Measurements from ENCODE around the gene B3GALT5.

B3GALT5 gene

DNA sequence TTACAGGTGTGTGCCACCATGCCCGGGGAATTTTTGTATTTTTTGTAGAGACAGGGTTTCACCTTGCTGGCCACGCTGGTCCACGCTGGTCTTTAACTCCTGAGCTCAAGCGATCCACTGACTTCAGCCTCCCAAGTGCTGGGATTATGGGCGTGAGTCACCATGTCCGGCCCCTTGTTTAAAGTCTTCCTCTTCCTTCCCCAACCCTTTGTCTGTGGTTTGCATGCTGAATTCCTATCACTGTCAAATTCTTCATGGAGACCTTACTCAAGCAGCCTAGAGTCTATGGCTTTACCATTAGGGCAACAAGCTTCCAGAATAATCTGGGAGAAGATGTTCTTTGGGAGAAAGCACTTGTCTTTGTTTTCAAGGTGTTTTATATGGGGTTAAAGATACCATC, 34.7 kb downstream of the B3GALT5 start:
- no peak for DNase-seq (ENCODE audit: low read depth)

- no peak for DNase-seq (ENCODE audit: low read depth)
Measured at GRCh38 chr21:39648879-39649278, 36.1 kb downstream of the B3GALT5 start.

GRCh38 chr21:39649526-39649925, 36.8 kb downstream of the B3GALT5 start:
- no peak for DNase-seq (ENCODE audit: low read depth)

- no peak for DNase-seq (ENCODE audit: low read depth)
Measured at GRCh38 chr21:39650306-39650705, 37.6 kb downstream of the B3GALT5 start.

GRCh38 chr21:39650801-39651200, 38.1 kb downstream of the B3GALT5 start:
- DNase-seq (ENCODE audit: low read depth): no peak

DNA sequence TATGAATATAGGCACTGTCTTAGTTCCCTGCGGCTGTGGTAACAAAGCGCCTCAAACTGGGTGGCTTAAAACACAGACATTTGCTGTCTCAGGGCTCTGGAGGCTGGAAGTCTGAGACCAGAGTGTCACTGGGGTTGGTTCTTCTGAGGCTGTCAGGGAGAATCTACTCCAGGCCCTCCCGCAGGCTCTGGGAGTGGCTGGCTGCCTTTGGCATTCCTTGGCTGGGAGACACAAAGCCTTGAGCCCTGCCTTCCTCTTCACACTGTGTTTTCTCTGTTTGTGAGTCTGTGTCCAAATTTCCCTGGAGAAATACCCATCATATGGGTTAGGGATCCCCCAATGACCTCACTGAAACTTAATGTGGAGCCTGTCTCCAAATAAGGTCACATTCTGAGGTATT, 38.5 kb downstream of the B3GALT5 start:
- DNase-seq (ENCODE audit: low read depth): no peak

GRCh38 chr21:39654951-39655350, 42.2 kb downstream of the B3GALT5 start:
- DNase-seq (ENCODE audit: low read depth): no peak

GRCh38 chr21:39655589-39655988, 42.8 kb downstream of the B3GALT5 start:
- no peak for DNase-seq (ENCODE audit: low read depth)

DNA sequence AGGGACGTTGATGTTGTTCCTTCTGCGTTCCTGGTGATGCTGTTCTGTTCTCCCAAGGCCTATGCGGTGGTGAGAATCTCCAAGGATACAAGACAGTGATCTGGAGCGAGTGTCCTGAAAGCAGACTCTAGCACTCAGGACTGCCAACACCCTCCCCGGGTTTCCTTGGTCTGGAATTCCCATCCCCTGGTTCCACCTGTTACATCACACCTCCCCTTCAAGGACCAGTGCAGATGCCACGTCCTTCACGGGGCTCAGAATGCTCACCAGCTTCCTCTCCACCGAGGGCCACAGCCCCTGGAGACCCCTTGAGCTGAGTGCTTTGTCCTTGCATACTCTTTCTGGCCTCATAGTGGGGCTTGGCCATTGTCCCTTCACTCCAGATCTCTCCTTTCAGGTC, 43.5 kb downstream of the B3GALT5 start:
- no peak for DNase-seq (ENCODE audit: low read depth)

- no peak for DNase-seq (ENCODE audit: low read depth)
Measured at GRCh38 chr21:39657091-39657689, 44.5 kb downstream of the B3GALT5 start.

DNA sequence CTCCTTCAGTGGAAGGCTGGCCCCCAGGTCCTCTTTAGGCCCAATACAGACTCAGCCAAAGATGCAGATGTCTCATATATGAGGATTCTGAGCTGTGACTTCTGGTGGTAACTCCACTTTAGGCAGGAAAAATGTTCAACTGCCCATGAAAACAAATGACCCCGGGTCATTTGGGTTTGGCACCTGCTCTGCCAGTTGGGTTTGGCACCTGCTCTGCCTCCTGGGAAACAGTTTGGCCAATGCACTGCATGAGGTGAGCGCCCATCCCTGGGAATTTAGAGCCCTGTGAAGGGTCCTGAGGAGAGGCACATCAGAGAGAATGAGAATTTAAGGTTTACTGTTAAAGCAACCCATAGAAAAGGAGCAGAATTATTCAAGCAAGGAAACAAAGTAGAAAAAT, 45.3 kb downstream of the B3GALT5 start:
- DNase-seq (ENCODE audit: low read depth): no peak

DNA sequence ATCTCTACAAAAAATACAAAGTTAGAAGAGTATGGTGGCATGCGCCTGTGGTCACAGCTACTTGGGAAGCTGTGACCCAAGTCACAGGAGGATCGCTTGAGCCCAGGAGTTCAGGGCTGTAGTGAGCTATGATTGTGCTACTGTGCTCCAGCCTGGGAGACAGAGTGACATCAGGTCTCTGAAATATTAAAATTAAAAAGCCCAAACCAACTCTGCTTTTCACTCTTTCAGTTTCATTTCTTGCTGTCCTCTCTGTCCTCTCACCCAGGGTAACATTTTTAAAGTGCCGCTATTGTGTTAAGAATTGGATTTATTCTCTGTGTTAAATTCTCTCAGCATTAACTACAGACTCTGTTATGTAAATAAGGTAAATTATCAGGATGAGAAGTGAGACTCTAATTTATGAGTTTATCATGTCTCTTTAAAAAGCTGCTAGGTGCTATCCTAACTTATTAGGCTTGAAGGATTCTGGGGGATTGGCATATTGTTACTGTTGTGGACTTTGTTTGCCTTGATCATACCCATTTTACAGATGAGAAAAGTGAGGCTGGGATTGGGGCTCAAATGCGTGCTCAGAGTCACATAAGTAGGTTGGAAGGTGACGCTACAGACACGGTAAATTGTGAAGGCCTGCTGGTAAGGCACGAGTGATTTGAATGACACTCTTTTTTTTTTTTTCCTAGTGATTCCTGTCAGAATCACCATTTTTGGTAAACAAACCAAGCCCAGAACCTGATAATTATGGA, 46.5 kb downstream of the B3GALT5 start:
- DNase-seq (ENCODE audit: low read depth): no peak

DNA sequence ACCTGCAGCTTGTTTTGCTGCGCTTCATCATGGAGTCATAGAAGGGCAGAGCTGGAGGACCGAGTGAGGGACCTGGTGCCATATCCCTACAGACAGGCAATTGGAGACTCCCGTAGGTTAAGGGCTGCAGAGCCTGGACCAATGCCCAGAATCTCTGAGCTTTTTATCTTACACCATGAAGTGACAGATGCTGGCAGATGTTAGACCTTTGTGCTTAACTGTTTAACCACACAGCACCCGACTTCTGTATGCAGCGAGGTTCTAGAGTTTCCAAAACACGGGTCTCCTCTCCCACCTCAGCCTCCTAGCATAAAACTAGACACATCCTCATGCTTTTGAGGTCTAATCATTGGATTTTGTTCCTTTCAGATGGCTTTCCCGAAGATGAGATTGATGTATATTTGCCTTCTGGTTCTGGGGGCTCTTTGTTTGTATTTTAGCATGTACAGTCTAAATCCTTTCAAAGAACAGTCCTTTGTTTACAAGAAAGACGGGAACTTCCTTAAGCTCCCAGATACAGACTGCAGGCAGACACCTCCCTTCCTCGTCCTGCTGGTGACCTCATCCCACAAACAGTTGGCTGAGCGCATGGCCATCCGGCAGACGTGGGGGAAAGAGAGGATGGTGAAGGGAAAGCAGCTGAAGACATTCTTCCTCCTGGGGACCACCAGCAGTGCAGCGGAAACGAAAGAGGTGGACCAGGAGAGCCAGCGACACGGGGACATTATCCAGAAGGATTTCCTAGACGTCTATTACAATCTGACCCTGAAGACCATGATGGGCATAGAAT, 47.6 kb downstream of the B3GALT5 start:
- DNase-seq (ENCODE audit: low read depth): no peak

DNA sequence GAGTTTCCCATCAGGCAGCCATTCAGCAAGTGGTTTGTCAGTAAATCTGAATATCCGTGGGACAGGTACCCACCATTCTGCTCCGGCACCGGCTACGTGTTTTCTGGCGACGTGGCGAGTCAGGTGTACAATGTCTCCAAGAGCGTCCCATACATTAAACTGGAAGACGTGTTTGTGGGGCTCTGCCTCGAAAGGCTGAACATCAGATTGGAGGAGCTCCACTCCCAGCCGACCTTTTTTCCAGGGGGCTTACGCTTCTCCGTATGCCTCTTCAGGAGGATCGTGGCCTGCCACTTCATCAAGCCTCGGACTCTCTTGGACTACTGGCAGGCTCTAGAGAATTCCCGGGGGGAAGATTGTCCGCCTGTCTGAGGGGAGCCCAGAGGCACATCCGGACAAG, 48.4 kb downstream of the B3GALT5 start:
- DNase-seq (ENCODE audit: low read depth): no peak

GRCh38 chr21:39661740-39662139, 49.0 kb downstream of the B3GALT5 start:
- DNase-seq (ENCODE audit: low read depth): no peak

DNA sequence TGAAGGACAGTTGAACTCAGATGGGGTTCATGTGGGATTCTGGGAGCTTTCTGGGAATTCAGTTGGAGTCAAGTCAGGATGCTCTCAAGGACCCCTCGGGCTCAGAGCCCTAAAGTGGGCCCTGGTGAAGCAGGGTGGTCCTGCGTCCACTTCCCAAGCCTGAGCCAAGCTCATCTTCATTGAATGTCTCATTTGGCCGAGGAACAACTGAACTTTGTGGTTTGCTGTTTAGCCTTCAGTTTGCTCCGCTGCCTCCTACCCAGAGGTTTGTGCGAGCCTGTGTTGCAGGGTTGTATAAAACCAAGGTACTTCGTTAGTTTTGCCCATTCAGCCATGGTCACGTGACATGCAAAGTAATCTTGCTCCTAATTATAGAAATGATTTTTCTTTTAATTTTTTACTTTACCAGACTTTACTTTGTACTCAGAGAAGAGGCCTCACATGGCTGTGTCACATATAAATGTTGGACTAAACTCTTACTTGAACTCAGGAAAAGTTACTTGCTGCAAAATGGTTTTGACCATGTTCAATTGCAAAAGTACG, 49.7 kb downstream of the B3GALT5 start:
- DNase-seq (ENCODE audit: low read depth): no peak

- DNase-seq (ENCODE audit: low read depth): no peak
Measured at GRCh38 chr21:39663066-39663465, 50.3 kb downstream of the B3GALT5 start.

GRCh38 chr21:39663742-39664492, 51.2 kb downstream of the B3GALT5 start:
- DNase-seq (ENCODE audit: low read depth): no peak

GRCh38 chr21:39664586-39664985, 51.8 kb downstream of the B3GALT5 start:
- DNase-seq (ENCODE audit: low read depth): no peak

DNA sequence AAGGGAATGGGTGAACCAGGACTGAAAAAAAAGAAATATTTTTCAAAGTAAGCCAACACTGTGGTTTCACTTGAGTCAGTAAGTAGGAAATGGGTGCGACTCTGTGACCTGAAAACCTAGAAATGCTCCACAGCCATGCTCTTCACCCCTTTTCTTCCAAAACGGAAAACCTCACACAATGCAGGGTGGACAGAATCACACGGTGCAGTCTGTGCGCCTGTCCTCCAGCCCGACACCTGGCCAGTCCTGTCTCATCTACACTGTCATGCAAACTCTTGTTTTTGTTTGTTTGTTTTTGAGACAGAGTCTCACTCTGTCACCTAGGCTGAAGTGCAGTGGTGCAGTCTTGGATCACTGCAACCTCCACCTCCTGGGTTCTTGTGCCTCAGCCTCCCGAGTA, 53.3 kb downstream of the B3GALT5 start:
- no peak for DNase-seq (ENCODE audit: low read depth)

GRCh38 chr21:39666681-39667315, 54.1 kb downstream of the B3GALT5 start:
- DNase-seq (ENCODE audit: low read depth): no peak
